H9 (cell line): ENCODE results near the gene NMUR2. TPM values are rescaled to one million over a fixed set of nuclear protein-coding genes. Genes with fewer than 3 reads are reported as not detected.

Experiments used
- DNase-seq: peaks from one replicate; pipeline ENCODE4 v3.0.0-alpha.2; 2017
- H2AFZ ChIP-seq: one replicate; pipeline ENCODE4 v1.6.1; 2013; ENCODE audit warnings: mild to moderate bottlenecking, low read length, control low read depth, moderate library complexity
- H2AK5ac ChIP-seq: 2 replicates; pipeline ENCODE4 v1.6.1; 2013; ENCODE audit warnings: low read length, control low read depth, mixed read lengths; ENCODE audit not compliant: insufficient read length
- H2BK120ac ChIP-seq: one replicate; pipeline ENCODE4 v1.6.1; 2013; ENCODE audit warnings: low read depth, mild to moderate bottlenecking, low read length, control low read depth, inconsistent platforms; ENCODE audit not compliant: poor library complexity, severe bottlenecking
- H2BK12ac ChIP-seq: 2 replicates; pipeline ENCODE4 v1.6.1; 2013; ENCODE audit warnings: low read length, control low read depth, mixed read lengths, low read depth; ENCODE audit not compliant: insufficient read length
- H2BK15ac ChIP-seq: 2 replicates; pipeline ENCODE4 v1.6.1; 2013; ENCODE audit warnings: low read depth, low read length, control low read depth
- H2BK20ac ChIP-seq: one replicate; pipeline ENCODE4 v1.6.1; 2013; ENCODE audit warnings: low read depth, mild to moderate bottlenecking, low read length, control low read depth, inconsistent platforms; ENCODE audit not compliant: poor library complexity, severe bottlenecking
- H2BK5ac ChIP-seq: 2 replicates; pipeline ENCODE4 v1.6.1; 2013; ENCODE audit warnings: low read length, control low read depth, mixed read lengths; ENCODE audit not compliant: insufficient read length
- H3K14ac ChIP-seq: 2 replicates; pipeline ENCODE4 v1.6.1; 2013; ENCODE audit warnings: low read length, control low read depth; ENCODE audit not compliant: insufficient read depth
- H3K18ac ChIP-seq: 2 replicates; pipeline ENCODE4 v1.6.1; 2013; ENCODE audit warnings: low read depth, mild to moderate bottlenecking, mixed read lengths, low read length, control low read depth; ENCODE audit not compliant: insufficient read length
- H3K23ac ChIP-seq: 2 replicates; pipeline ENCODE4 v1.6.1; 2013; ENCODE audit warnings: low read length, control low read depth, mixed read lengths, low read depth; ENCODE audit not compliant: insufficient read length
- H3K23me2 ChIP-seq: 2 replicates; pipeline ENCODE4 v1.6.1; 2013; ENCODE audit warnings: low read depth, mild to moderate bottlenecking, mixed read lengths, low read length, control low read depth; ENCODE audit not compliant: insufficient read length, poor library complexity, severe bottlenecking
- H3K27ac ChIP-seq: 2 replicates; pipeline ENCODE4 v1.5.1; 2013; ENCODE audit warnings: low read length, control low read depth, mixed read lengths, low read depth; ENCODE audit not compliant: insufficient read length
- H3K27me3 ChIP-seq: 2 replicates; pipeline ENCODE4 v1.6.1; 2013; ENCODE audit warnings: low read length, control low read depth, inconsistent platforms; ENCODE audit not compliant: insufficient read depth
- H3K4ac ChIP-seq: 2 replicates; pipeline ENCODE4 v1.6.1; 2013; ENCODE audit warnings: low read depth, mild to moderate bottlenecking, control low read depth, inconsistent platforms, low read length, moderate library complexity
- H3K4me1 ChIP-seq: 2 replicates; pipeline ENCODE4 v1.6.1; 2013; ENCODE audit warnings: low read length, control low read depth, inconsistent platforms; ENCODE audit not compliant: insufficient read depth
- H3K4me2 ChIP-seq: 2 replicates; pipeline ENCODE4 v1.6.1; 2013; ENCODE audit warnings: low read length, control low read depth, mixed read lengths; ENCODE audit not compliant: insufficient read length, insufficient read depth
- H3K56ac ChIP-seq: 2 replicates; pipeline ENCODE4 v1.6.1; 2013; ENCODE audit warnings: low read depth, mild to moderate bottlenecking, mixed read lengths, low read length, control low read depth; ENCODE audit not compliant: insufficient read length
- H3K79me1 ChIP-seq: 2 replicates; pipeline ENCODE4 v1.6.1; 2013; ENCODE audit warnings: low read depth, mild to moderate bottlenecking, moderate library complexity, low read length, control low read depth, inconsistent platforms; ENCODE audit not compliant: insufficient read depth, poor library complexity, severe bottlenecking
- H3K79me2 ChIP-seq: 2 replicates; pipeline ENCODE4 v1.6.1; 2013; ENCODE audit warnings: low read length, control low read depth, inconsistent platforms; ENCODE audit not compliant: insufficient read depth
- H3K9ac ChIP-seq: 2 replicates; pipeline ENCODE4 v1.6.1; 2013; ENCODE audit warnings: low read length, control low read depth, mixed read lengths; ENCODE audit not compliant: insufficient read length; ENCODE audit errors: extremely low read depth
- H3K9me3 ChIP-seq: one replicate; pipeline ENCODE4 v1.6.1; 2013; ENCODE audit warnings: low read depth, low read length, inconsistent platforms; ENCODE audit not compliant: control insufficient read depth
- H3T11ph ChIP-seq: one replicate; pipeline ENCODE4 v1.6.1; 2013; ENCODE audit warnings: mild to moderate bottlenecking, low read length, control low read depth, inconsistent platforms
- H4K20me1 ChIP-seq: one replicate; pipeline ENCODE4 v1.6.1; 2013; ENCODE audit not compliant: control insufficient read depth, insufficient read length, insufficient read depth
- H4K5ac ChIP-seq: 2 replicates; pipeline ENCODE4 v1.6.1; 2013; ENCODE audit warnings: low read depth, mild to moderate bottlenecking, mixed read lengths, low read length, control low read depth; ENCODE audit not compliant: insufficient read length
- H4K8ac ChIP-seq: replicated peaks from 2 replicates; pipeline ENCODE4 v1.6.1; 2013; ENCODE audit warnings: low read length, control low read depth, mixed read lengths, low read depth; ENCODE audit not compliant: insufficient read length
- H4K91ac ChIP-seq: 2 replicates; pipeline ENCODE4 v1.6.1; 2013; ENCODE audit warnings: low read depth, mild to moderate bottlenecking, moderate library complexity, mixed read lengths, low read length, control low read depth; ENCODE audit not compliant: insufficient read length
- H3K27ac Mint-ChIP-seq, 3 experiments: 2 replicates in 2 of 3; 3 replicates in 1 of 3; pipeline ENCODE4 v1.8.0; 2020 to 2021; ENCODE audit warnings: mixed read lengths in 3 of 3, mild to moderate bottlenecking in 1 of 3, moderate library complexity in 1 of 3
- H3K27me3 Mint-ChIP-seq: 2 replicates; pipeline ENCODE4 v1.8.0; 2021; ENCODE audit warnings: low read depth, mild to moderate bottlenecking, moderate library complexity, mixed read lengths
- H3K36me3 Mint-ChIP-seq, 3 experiments: 2 replicates in 2 of 3; 3 replicates in 1 of 3; pipeline ENCODE4 v1.8.0; 2020 to 2021; ENCODE audit warnings: low read depth in 3 of 3, mixed read lengths in 3 of 3; ENCODE audit not compliant: insufficient read depth in 1 of 3
- H3K4me1 Mint-ChIP-seq, 2 experiments: 2 replicates each; pipeline ENCODE4 v1.8.0; 2020; ENCODE audit warnings: mixed read lengths in 2 of 2
- H3K4me3 Mint-ChIP-seq, 2 experiments: 2 replicates in 1 of 2; 3 replicates in 1 of 2; pipeline ENCODE4 v1.8.0; 2020 to 2021; ENCODE audit warnings: mild to moderate bottlenecking in 2 of 2, mixed read lengths in 2 of 2, moderate library complexity in 1 of 2
- H3K9me3 Mint-ChIP-seq, 2 experiments: 2 replicates in 1 of 2; 3 replicates in 1 of 2; pipeline ENCODE4 v1.8.0; 2020; ENCODE audit warnings: mild to moderate bottlenecking in 2 of 2, mixed read lengths in 2 of 2, moderate library complexity in 1 of 2
- CTCF ChIP-seq: fragments of 200-600 bp; sonication (generic); conservative IDR thresholded peaks from 3 replicates; pipeline ENCODE4 v1.8.0; 2021; ENCODE audit warnings: antibody characterized with exemption, mild to moderate bottlenecking
- WGBS: extraction: QIAGEN DNeasy Blood & Tissue Kit; methylation state at CpG from one replicate; pipeline ENCODE4 v1.1.7; 2013; ENCODE audit warnings: missing lambda C conversion rate, low lambda C conversion rate, mixed read lengths; ENCODE audit not compliant: insufficient read length; ENCODE audit errors: extremely low coverage; 5-methylcytosine and 5-hydroxymethylcytosine counted together
- total RNA-seq: library from RNA; stranded (reverse); gene quantifications from 2 replicates; pipeline ENCODE4 v1.2.1, GENCODE V29; 2021

Gene NMUR2
- total RNA-seq, 1 experiment from 2014 or later: 0.11 TPM

- no peak for DNase-seq
- Histone ChIP-seq H2BK15ac (no peak overlapping the region), H3K4me2 (no peak overlapping the region), H3K9ac (no peak overlapping the region), H3K9me3 (no peaks in the 10 kb centered on the region), H3K27ac (no peak overlapping the region), H3K4ac (no peak overlapping the region), H3K18ac (no peak overlapping the region), H3K79me2 (no peaks in the 10 kb centered on the region), H3T11ph (no peak overlapping the region), H2AFZ (no peak overlapping the region), H3K56ac (no peak overlapping the region), H4K5ac (no peak overlapping the region), H3K79me1 (no peaks in the 10 kb centered on the region), H2BK12ac (no peak overlapping the region), H3K4me1 (no peaks in the 10 kb centered on the region), H4K20me1 (no peaks in the 10 kb centered on the region), H3K23ac (no peak overlapping the region), H4K91ac (no peak overlapping the region), H2BK5ac (no peak overlapping the region), H3K23me2 (no peaks in the 10 kb centered on the region), H4K8ac (no peak overlapping the region), H2BK20ac (no peak overlapping the region), H2BK120ac (no peak overlapping the region), H3K27me3 (no peaks in the 10 kb centered on the region), H2AK5ac (no peak overlapping the region), H3K14ac (no peak overlapping the region)
- Mint-ChIP-seq H3K9me3 (no peaks in the 10 kb centered on the region), H3K4me3 (no peak overlapping the region), H3K36me3 (no peaks in the 10 kb centered on the region), H3K27ac (no peak overlapping the region), H3K4me1 (no peaks in the 10 kb centered on the region), H3K27me3 (no peaks in the 10 kb centered on the region)
- TF ChIP-seq CTCF: no peak
- no CpG with 5 or more reads among the region's 2 CpGs for WGBS
Measured at GRCh38 chr5:152422081-152422480, 17.0 kb upstream of the NMUR2 start.
